Loucy (cell line): ENCODE results near the gene IL1R1.

Experiments
- CTCF ChIP-seq: fragments of 200-600 bp; sonication (generic); conservative IDR thresholded peaks from 2 replicates; pipeline ENCODE4 v1.5.1; 2014; ENCODE audit warnings: mild to moderate bottlenecking, antibody characterized with exemption, low read length
- EZH2phosphoT487 ChIP-seq: fragments of 200-600 bp; IDR thresholded peaks from 2 replicates; pipeline ENCODE4 v1.6.1; 2018; ENCODE audit warnings: antibody characterized with exemption, mild to moderate bottlenecking, moderate library complexity, borderline replicate concordance

GRCh38 chr2:102120701-102121159, 21.8 kb upstream of the IL1R1 start:
- TF ChIP-seq CTCF, result no peak
- TF ChIP-seq EZH2phosphoT487, result no peak
